Measurements from ENCODE around the gene HAPSTR1.

DNA sequence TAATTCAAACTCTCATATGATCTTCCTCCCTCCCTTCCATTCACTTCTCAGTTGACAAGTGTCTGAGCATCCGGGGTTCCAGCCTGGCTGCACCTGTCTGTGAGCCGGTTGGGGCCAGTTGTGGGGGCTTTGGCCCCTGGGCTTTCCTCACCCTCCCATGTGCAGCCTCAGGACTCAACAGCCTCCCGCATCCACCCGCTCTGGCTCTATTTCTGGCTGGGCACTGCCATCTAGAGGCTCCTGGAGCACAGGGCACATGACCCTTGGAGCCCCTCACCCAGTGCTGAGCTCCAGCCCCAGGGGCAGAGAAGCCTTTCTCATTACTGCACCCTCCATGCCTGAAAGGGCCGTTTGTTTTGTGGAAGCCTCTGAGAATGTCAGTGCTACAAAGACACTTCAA, 43.3 kb downstream of the HAPSTR1 start:
- TF ChIP-seq, protein P1, sequence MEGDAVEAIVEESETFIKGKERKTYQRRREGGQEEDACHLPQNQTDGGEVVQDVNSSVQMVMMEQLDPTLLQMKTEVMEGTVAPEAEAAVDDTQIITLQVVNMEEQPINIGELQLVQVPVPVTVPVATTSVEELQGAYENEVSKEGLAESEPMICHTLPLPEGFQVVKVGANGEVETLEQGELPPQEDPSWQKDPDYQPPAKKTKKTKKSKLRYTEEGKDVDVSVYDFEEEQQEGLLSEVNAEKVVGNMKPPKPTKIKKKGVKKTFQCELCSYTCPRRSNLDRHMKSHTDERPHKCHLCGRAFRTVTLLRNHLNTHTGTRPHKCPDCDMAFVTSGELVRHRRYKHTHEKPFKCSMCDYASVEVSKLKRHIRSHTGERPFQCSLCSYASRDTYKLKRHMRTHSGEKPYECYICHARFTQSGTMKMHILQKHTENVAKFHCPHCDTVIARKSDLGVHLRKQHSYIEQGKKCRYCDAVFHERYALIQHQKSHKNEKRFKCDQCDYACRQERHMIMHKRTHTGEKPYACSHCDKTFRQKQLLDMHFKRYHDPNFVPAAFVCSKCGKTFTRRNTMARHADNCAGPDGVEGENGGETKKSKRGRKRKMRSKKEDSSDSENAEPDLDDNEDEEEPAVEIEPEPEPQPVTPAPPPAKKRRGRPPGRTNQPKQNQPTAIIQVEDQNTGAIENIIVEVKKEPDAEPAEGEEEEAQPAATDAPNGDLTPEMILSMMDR (IDR thresholded peaks at IDR 0.05; ENCODE audit: insufficient read depth, low read length): peak; percentile 56
- no peak for TF ChIP-seq POLR2AphosphoS5 (IDR thresholded peaks at IDR 0.05; ENCODE audit: low read depth)
- no peak for TF ChIP-seq GABPA (IDR thresholded peaks at IDR 0.05; ENCODE audit: low read depth)
- TF ChIP-seq, protein P2, sequence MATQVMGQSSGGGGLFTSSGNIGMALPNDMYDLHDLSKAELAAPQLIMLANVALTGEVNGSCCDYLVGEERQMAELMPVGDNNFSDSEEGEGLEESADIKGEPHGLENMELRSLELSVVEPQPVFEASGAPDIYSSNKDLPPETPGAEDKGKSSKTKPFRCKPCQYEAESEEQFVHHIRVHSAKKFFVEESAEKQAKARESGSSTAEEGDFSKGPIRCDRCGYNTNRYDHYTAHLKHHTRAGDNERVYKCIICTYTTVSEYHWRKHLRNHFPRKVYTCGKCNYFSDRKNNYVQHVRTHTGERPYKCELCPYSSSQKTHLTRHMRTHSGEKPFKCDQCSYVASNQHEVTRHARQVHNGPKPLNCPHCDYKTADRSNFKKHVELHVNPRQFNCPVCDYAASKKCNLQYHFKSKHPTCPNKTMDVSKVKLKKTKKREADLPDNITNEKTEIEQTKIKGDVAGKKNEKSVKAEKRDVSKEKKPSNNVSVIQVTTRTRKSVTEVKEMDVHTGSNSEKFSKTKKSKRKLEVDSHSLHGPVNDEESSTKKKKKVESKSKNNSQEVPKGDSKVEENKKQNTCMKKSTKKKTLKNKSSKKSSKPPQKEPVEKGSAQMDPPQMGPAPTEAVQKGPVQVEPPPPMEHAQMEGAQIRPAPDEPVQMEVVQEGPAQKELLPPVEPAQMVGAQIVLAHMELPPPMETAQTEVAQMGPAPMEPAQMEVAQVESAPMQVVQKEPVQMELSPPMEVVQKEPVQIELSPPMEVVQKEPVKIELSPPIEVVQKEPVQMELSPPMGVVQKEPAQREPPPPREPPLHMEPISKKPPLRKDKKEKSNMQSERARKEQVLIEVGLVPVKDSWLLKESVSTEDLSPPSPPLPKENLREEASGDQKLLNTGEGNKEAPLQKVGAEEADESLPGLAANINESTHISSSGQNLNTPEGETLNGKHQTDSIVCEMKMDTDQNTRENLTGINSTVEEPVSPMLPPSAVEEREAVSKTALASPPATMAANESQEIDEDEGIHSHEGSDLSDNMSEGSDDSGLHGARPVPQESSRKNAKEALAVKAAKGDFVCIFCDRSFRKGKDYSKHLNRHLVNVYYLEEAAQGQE (IDR thresholded peaks at IDR 0.05; ENCODE audit: insufficient replicate concordance, low read depth): no peak
- no peak for TF ChIP-seq SPI1 (IDR thresholded peaks at IDR 0.05; ENCODE audit: borderline replicate concordance, low read depth)

Measured in HL-60 (cell line).